K562 (cell line): ENCODE results near the gene IKZF3. TPM values are rescaled to one million over a fixed set of nuclear protein-coding genes. Genes with fewer than 3 reads are reported as not detected.

ENCODE experiments used
- ATAC-seq: fragments of 200-7000 bp; cut with Tn5 transposase; 3 replicates; pipeline ENCODE4 v1.9.1; 2020; ENCODE audit warnings: moderate library complexity
- BruUV-seq: library from RNA; stranded (reverse); fragments of 400-500 nt; replicated peaks from 2 replicates; lab custom pipeline; 2021; lab: Mats Ljungman, UMichigan
- CTCF ChIA-PET: fragments of 300-600 bp; formaldehyde crosslinking; extraction: SDS; loops from one replicate; lab custom pipeline; 2021; ENCODE audit warnings: low intra/inter-chr PET ratio; lab: Yijun Ruan, JAX
- POLR2A ChIA-PET: fragments of 300-600, 350-650 bp; sonication (Branson Sonifier 250); formaldehyde crosslinking; extraction: SDS; loops from one replicate; lab custom pipeline; 2021; ENCODE audit warnings: antibody characterized with exemption, inconsistent platforms; lab: Yijun Ruan, JAX
- DNase-seq, 4 experiments: peaks; one replicate each; pipeline versions ENCODE4 v3.0.0 to v3.0.0-alpha.2; 2011 to 2018; ENCODE audit warnings: low spot score in 3 of 4, mixed read lengths in 3 of 4; ENCODE audit errors: extremely low read depth in 1 of 4
- FAIRE-seq: peaks from 2 replicates; lab custom pipeline; 2011; peaks lifted over from hg19 to GRCh38; lab: Jason Lieb, UNC
- H2AFZ ChIP-seq: 2 replicates; pipeline ENCODE4 v1.6.0; 2011; ENCODE audit warnings: low read depth, low read length, control low read depth, inconsistent platforms
- H3K27ac ChIP-seq: fragments of 200-600 bp; 3 replicates; pipeline ENCODE4 v1.8.0; 2011; ENCODE audit warnings: low read depth, mild to moderate bottlenecking, control low read depth, inconsistent platforms, low read length, moderate library complexity, mixed read lengths; ENCODE audit errors: extremely low read depth
- H3K27me3 ChIP-seq, 2 experiments: fragments of 300-600 bp in 1 of 2; 2 replicates in 1 of 2; 3 replicates in 1 of 2; pipeline versions ENCODE4 v1.6.0 to v1.8.0; 2011; ENCODE audit warnings: inconsistent platforms in 2 of 2, low read length in 2 of 2, mild to moderate bottlenecking in 1 of 2, mixed read lengths in 1 of 2, moderate library complexity in 1 of 2; ENCODE audit not compliant: control insufficient read depth in 2 of 2, insufficient read depth in 2 of 2
- H3K36me3 ChIP-seq: fragments of 300-600 bp; 3 replicates; pipeline ENCODE4 v1.8.0; 2011; ENCODE audit warnings: mild to moderate bottlenecking, low read length, inconsistent platforms; ENCODE audit not compliant: control insufficient read depth, insufficient read depth
- H3K4me1 ChIP-seq, 2 experiments: fragments of 200-600 bp in 1 of 2; replicated peaks in 1 of 2; 2 replicates in 1 of 2; 3 replicates in 1 of 2; pipeline versions ENCODE4 v1.5.1 to v1.8.0; 2011; ENCODE audit warnings: inconsistent platforms in 2 of 2, low read length in 2 of 2, mild to moderate bottlenecking in 1 of 2, mixed read lengths in 1 of 2, moderate library complexity in 1 of 2; ENCODE audit not compliant: control insufficient read depth in 2 of 2, insufficient read depth in 2 of 2
- H3K4me2 ChIP-seq: 2 replicates; pipeline ENCODE4 v1.6.1; 2011; ENCODE audit warnings: low read length, control low read depth, inconsistent platforms, mixed read lengths; ENCODE audit not compliant: insufficient read depth
- H3K4me3 ChIP-seq: fragments of 200-600 bp; sonication (generic), shearing (Covaris generic); 2 replicates; pipeline ENCODE4 v1.5.1; 2016; ENCODE audit warnings: control low read depth, inconsistent platforms
- H3K79me2 ChIP-seq: fragments of 200-600 bp; 3 replicates; pipeline ENCODE4 v1.8.0; 2011; ENCODE audit warnings: low read length, inconsistent platforms; ENCODE audit not compliant: control insufficient read depth, insufficient read depth
- H3K9ac ChIP-seq, 2 experiments: 2 replicates each; pipeline versions ENCODE4 v1.6.0 to v1.6.1; 2011; ENCODE audit warnings: low read depth in 2 of 2, low read length in 2 of 2, control low read depth in 1 of 2, inconsistent platforms in 1 of 2, mild to moderate bottlenecking in 1 of 2, mixed read lengths in 1 of 2; ENCODE audit not compliant: insufficient read depth in 1 of 2
- H3K9me1 ChIP-seq: one replicate; pipeline ENCODE4 v1.6.0; 2011; ENCODE audit warnings: inconsistent platforms, mild to moderate bottlenecking, low read length, moderate library complexity; ENCODE audit not compliant: control insufficient read depth, insufficient read depth
- H3K9me3 ChIP-seq: replicated peaks from 2 replicates; pipeline ENCODE4 v1.5.1; 2011; ENCODE audit warnings: low read depth, low read length, inconsistent platforms; ENCODE audit not compliant: control insufficient read depth, insufficient read depth
- H4K20me1 ChIP-seq: replicated peaks from 2 replicates; pipeline ENCODE4 v1.6.1; 2011; ENCODE audit warnings: low read length, inconsistent platforms, mixed read lengths; ENCODE audit not compliant: control insufficient read depth, insufficient read depth
- HDAC1 ChIP-seq, 2 experiments: fragments of 450-650 bp; IDR thresholded peaks; 2 replicates each; pipeline ENCODE4 v1.6.1; 2016 to 2017; ENCODE audit warnings: inconsistent platforms in 1 of 2, mild to moderate bottlenecking in 1 of 2, moderate library complexity in 1 of 2
- KHSRP ChIP-seq: fragments of 450-650 bp; IDR thresholded peaks from 2 replicates; pipeline ENCODE4 v1.6.1; 2017
- MEF2D ChIP-seq: conservative IDR thresholded peaks from 2 replicates; pipeline ENCODE4 v1.6.1; 2016; ENCODE audit warnings: low read depth, missing genetic modification characterization, missing compliant biosample characterization
- POU5F1 ChIP-seq: fragments of 150-350 bp; IDR thresholded peaks from 2 replicates; pipeline ENCODE4 v1.6.1; 2014; ENCODE audit warnings: borderline replicate concordance, low read length, low read depth, mild to moderate bottlenecking; ENCODE audit not compliant: partially characterized antibody
- PREB ChIP-seq: sonication (generic); formaldehyde crosslinking; IDR thresholded peaks from 2 replicates; pipeline ENCODE4 v1.8.1; 2023; ENCODE audit warnings: mild to moderate bottlenecking, missing genetic modification reagents
- RFX1 ChIP-seq: fragments of 450-650 bp; IDR thresholded peaks from 2 replicates; pipeline ENCODE4 v1.6.1; 2016; ENCODE audit warnings: mild to moderate bottlenecking, moderate library complexity
- SAFB ChIP-seq: fragments of 200-400 bp; formaldehyde crosslinking; IDR thresholded peaks from 2 replicates; pipeline ENCODE4 v1.6.1; 2017; ENCODE audit warnings: low read depth, low read length, borderline replicate concordance
- ZBTB5 ChIP-seq: fragments of 450-650 bp; IDR thresholded peaks from 2 replicates; pipeline ENCODE4 v1.6.1; 2017; ENCODE audit warnings: antibody characterized with exemption
- ZNF140 ChIP-seq: fragments of 250-450 bp; sonication (Bioruptor Pico); IDR thresholded peaks from 2 replicates; pipeline ENCODE4 v1.8.0; 2021; ENCODE audit warnings: moderate library complexity, mild to moderate bottlenecking, inconsistent platforms
- ZNF224 ChIP-seq: sonication (generic); formaldehyde crosslinking; IDR thresholded peaks from 2 replicates; pipeline ENCODE4 v1.8.0; 2022; ENCODE audit warnings: mild to moderate bottlenecking, missing genetic modification reagents
- WGBS: fragments of 100-300 bp; shearing (Covaris generic); methylation state at CpG from one replicate; pipeline ENCODE4 v1.1.6; 2016; ENCODE audit warnings: low coverage, mixed read lengths; ENCODE audit not compliant: insufficient coverage; ENCODE audit errors: missing lambda C conversion rate; 5-methylcytosine and 5-hydroxymethylcytosine counted together
- in situ Hi-C: fragments of 300-500 bp; cut with MboI; formaldehyde crosslinking; loops from 4 replicates; pipeline ENCODE4 v1.15.0; 2018; ENCODE audit warnings: inconsistent platforms, mixed read lengths
- intact Hi-C: fragments of 100-400 bp; cut with micrococcal nuclease; formaldehyde crosslinking; loops from 2 replicates; pipeline ENCODE4 v1.14.2; 2022
- polyA plus RNA-seq, 8 experiments: library from polyadenylated mRNA; depleted of rRNA in 4 of 8; stranded (reverse) in 5 of 8; unstranded in 3 of 8; fragments of >200 nt; fragmentation: Nextera tagmentation in 2 of 8; fragmentation: Illumina TruSeq in 1 of 8; extraction: Ambion mirVana in 2 of 8; extraction: Trizol in 1 of 8; gene quantifications; 2 replicates each; pipeline versions ENCODE4 v1.2.1 to v1.2.3, GENCODE V29; 2011 to 2014; ENCODE audit warnings: inconsistent platforms in 1 of 8, missing spikeins in 1 of 8
- total RNA-seq, 7 experiments: library from RNA; depleted of rRNA in 6 of 7; stranded (reverse); fragments of >200 nt in 6 of 7; fragmentation: Illumina TruSeq in 2 of 7; extraction: Trizol in 2 of 7; gene quantifications; 2 replicates each; pipeline versions ENCODE4 v1.2.1 to v1.2.3, GENCODE V29; 2011 to 2021; ENCODE audit warnings: low replicate concordance in 1 of 7

IKZF3 gene
- total and polyA plus RNA-seq, 9 of the 15 experiments (the other 6 are each of a cell fraction or from before 2014, with no cell fraction given): 0.06 to 1.6 (median 0.62) TPM

- TF ChIP-seq MEF2D (tag) (no peak), ZNF140 (CRISPR knock-in tag) (no peak), RFX1 (no peak), HDAC1 (IDR thresholded peaks at IDR 0.05) (no peak), SAFB (no peak), PREB (CRISPR knock-in tag) (no peak), POU5F1 (no peak), KHSRP (no peak), ZNF224 (CRISPR knock-in tag) (no peak)
These were observed 87.9 kb downstream of the IKZF3 start (continued) for GRCh38 chr17:39776252-39776651.

DNA sequence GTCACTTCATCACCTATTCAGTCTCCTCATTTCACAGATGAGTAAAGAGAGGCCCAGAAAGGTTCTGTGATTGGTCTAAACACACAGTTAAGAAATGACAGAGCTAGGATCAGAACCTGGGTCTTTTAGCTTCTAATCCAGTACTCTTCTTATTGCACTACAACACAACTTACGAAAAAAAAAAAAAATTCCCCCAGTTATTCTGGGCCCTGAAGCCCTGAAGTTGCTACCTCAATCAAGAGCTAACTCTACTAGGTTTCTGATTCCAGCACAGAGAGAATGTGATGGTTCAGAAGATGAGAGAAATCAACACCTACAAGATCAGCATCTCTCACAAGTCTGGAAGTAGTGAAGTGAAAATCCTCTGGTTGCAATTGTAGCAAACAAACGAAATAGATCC is 89.1 kb downstream of the IKZF3 start:
- intact Hi-C loops: no loop called here
- Histone ChIP-seq H2AFZ (no peak overlapping the region), H3K4me2 (no peak overlapping the region), H3K36me3 (no peaks in the 10 kb centered on the region), H3K27ac (no peak overlapping the region), H3K9me3 (no peaks in the 10 kb centered on the region), H3K4me3 (no peak overlapping the region), H3K4me1 (no peaks in the 10 kb centered on the region), H3K27me3 (peaks cover 20 to 27% of the 10 kb centered on the region in 2 experiments), H3K9me1 (no peaks in the 10 kb centered on the region), H3K9ac (no peak overlapping the region), H4K20me1 (no peaks in the 10 kb centered on the region), H3K79me2 (no peaks in the 10 kb centered on the region)
- BruUV-seq: no TSS peak
- in situ Hi-C loops: no loop called here
- ATAC-seq (no peak), FAIRE-seq (no peak), DNase-seq (no peak)
- CTCF ChIA-PET: no interaction called here
- no peak for TF ChIP-seq ZBTB5
- 0% methylated on average over 2 of the region's 2 CpGs for WGBS
- POLR2A ChIA-PET: interaction anchor here (1.6 kb wide), 1 partner anchor 100 kb away, joined by 4 read pairs; no protein-coding TSS in a partner anchor
